ENCODE data around the gene SLC50A1.

SLC50A1 gene

DNA sequence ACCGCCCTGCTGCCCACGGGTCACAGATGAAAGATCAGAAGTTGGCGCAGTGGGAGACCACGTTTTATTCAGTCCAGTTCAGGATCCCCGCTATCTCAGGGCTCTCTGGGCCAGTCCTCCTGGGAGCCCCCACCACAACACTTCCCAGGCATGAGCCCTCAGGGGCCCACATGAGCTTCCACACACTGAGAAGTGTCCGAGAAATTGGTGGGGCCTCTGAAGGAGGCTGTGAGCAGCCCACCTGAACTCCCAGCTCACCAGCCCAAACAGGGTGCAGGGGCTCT lies 50.1 kb downstream of the SLC50A1 start:
- DNase-seq: no peak

DNA sequence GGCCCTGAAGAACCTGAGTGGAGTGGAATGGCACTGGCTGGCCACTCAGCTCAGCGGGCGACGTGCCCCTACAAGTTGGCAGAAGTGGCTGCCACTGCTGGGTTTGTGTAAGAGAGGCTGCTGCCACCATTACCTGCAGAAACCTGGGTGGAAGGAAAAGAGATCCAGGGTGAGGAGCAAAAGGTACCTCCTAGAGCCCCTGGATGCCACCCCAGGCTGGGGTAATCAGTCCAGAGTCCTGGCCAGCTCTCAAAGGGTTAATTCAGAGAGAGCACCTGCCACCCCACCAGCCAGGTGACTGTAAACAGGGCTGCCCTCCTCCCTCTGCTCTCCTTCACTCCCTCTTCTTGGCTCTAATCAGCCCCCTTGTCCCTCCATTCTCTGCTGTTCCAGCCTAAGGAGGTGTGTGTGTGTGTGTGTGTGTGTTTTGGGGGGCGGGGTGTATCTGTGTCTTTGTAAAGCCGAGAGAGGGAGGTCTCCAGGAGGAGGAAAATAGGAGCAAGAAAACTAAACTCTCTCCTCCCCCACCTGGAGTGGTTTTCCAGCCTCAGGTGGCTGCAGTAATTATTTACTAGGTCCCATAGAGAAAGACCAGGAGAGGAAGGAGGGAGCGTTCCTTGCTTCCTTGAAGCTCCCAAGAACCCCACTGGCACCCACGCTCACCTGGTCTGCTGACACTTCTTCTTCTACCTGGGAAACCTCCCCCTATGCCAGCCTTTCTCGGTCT lies 50.6 kb downstream of the SLC50A1 start:
- DNase-seq: no peak

DNA sequence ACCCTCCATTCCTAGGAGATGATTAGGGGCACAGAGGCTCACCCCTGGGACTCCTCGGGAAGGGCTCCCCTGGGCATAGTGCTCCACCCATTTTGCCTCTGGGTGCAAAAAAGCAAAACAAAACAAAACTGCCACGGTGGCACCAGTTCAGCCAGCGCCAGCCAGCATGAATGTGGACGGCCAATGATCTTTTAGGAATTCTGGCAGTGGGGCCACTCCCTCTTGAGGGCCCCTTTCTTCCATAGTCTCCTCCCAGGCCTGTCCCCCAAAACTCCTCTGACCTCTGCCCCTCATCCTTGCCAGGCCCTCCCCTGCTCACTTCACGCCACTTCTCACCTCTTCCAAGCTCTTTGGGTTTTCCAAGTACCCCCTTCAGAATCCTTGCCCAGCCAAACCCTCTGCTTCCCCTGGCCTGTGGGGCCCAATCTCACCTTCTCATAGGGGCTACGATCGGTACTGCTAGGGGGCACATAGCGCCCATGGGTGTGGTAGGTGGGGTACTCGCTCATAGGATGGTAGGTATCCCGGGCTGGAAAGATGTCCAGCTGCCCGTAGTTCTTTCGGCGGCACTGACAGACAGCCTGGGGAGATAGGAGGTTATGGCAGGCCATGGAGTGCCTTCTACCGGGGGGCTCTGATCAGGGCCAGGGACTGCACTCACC lies 51.3 kb downstream of the SLC50A1 start:
- DNase-seq: no peak

DNA sequence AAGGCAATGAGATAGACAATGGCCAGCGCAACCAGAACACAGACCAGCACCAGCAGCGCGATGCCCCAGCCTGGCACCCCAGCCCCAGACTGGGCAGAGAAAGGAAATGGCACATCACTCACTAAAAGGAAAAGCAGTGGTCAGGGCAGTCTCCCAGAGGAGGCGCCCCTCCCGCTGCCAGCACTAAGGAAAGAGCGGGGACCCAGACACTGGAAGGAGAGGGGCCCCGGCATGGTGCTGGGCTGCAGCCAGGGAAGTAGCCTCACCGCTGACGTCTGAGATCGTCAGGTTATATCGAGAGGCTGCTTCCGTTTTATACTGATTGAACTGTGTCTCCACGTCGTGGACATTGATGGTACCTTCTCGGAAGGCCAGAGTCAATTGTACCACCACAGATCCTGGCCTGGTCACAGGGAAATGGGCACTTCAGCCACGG lies 51.8 kb downstream of the SLC50A1 start:
- no peak for DNase-seq

DNA sequence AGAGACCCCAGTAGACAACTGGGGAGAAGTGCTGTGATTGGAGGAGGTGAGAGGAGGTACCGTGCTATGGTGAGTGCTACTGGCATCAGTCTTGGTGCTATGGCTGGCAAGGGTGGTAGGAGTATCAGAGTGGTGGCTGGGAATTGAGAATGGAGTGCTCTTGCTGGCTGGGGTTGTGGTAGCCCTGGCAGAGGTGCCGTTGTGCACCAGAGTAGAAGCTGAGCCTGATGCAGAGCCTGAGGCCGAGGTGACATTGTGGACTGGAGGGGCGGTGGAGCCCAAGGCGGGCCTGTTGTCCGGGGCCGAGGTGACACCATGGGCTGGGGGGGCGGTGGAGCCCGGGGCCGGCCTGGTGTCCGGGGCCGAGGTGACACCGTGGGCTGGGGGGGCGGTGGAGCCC lies 52.6 kb downstream of the SLC50A1 start:
- DNase-seq: no peak
